CD14-positive monocyte (primary cell): ENCODE results near the gene GALNT18. TPM values are rescaled to one million over a fixed set of nuclear protein-coding genes. Genes with fewer than 3 reads are reported as not detected.

ENCODE experiments used
- DNase-seq, 3 donors: peaks; one replicate each; pipeline ENCODE4 v3.0.0-alpha.2; 2011 to 2022
- H2AFZ ChIP-seq: 2 replicates; pipeline ENCODE4 v1.6.0; 2012; ENCODE audit warnings: mild to moderate bottlenecking, low read depth, low read length, inconsistent platforms; ENCODE audit not compliant: insufficient read depth, poor library complexity, severe bottlenecking
- H3K27ac ChIP-seq, 2 donors: 1 replicate in 1 of 2; 2 replicates in 1 of 2; pipeline ENCODE4 v1.5.1; 2012 to 2013; ENCODE audit warnings: low read length in 2 of 2, control low read depth in 1 of 2, inconsistent platforms in 1 of 2, low read depth in 1 of 2, mild to moderate bottlenecking in 1 of 2
- H3K27me3 ChIP-seq, 2 donors: one replicate each; pipeline versions ENCODE4 v1.6.0 to v1.6.1; 2011 to 2013; ENCODE audit warnings: low read length in 2 of 2; ENCODE audit not compliant: control insufficient read depth in 2 of 2, insufficient read depth in 2 of 2
- H3K36me3 ChIP-seq, 2 donors: replicated peaks in 1 of 2; 1 replicate in 1 of 2; 2 replicates in 1 of 2; pipeline versions ENCODE4 v1.5.1 to v1.6.1; 2012 to 2013; ENCODE audit warnings: low read length in 2 of 2, control low read depth in 1 of 2, inconsistent platforms in 1 of 2, mild to moderate bottlenecking in 1 of 2; ENCODE audit not compliant: insufficient read depth in 2 of 2, control insufficient read depth in 1 of 2
- H3K4me1 ChIP-seq, 2 donors: 1 replicate in 1 of 2; 2 replicates in 1 of 2; pipeline versions ENCODE4 v1.5.1 to v1.6.1; 2012 to 2013; ENCODE audit warnings: low read length in 2 of 2, control low read depth in 1 of 2, inconsistent platforms in 1 of 2, mild to moderate bottlenecking in 1 of 2, moderate library complexity in 1 of 2; ENCODE audit not compliant: insufficient read depth in 2 of 2, control insufficient read depth in 1 of 2
- H3K4me2 ChIP-seq: replicated peaks from 2 replicates; pipeline ENCODE3; 2012; ENCODE audit warnings: low read length, moderate library complexity, mild to moderate bottlenecking; ENCODE audit not compliant: poor library complexity, severe bottlenecking; ENCODE audit errors: extremely low read depth
- H3K4me3 ChIP-seq, 3 experiments: fragments of 200-600 bp in 1 of 3; sonication (generic) in 1 of 3; replicated peaks in 1 of 3; 1 replicate in 2 of 3; 2 replicates in 1 of 3; pipeline ENCODE4 v1.5.1; 2011 to 2013; ENCODE audit warnings: low read length in 3 of 3, mild to moderate bottlenecking in 3 of 3, control low read depth in 2 of 3, low read depth in 2 of 3, inconsistent platforms in 1 of 3, moderate library complexity in 1 of 3
- H3K79me2 ChIP-seq: 2 replicates; pipeline ENCODE4 v1.6.0; 2012; ENCODE audit warnings: mild to moderate bottlenecking, control low read depth, inconsistent platforms, low read length, moderate library complexity; ENCODE audit not compliant: insufficient read depth
- H3K9ac ChIP-seq: 2 replicates; pipeline ENCODE4 v1.6.0; 2017; ENCODE audit warnings: low read length, mild to moderate bottlenecking; ENCODE audit not compliant: insufficient read depth, poor library complexity, severe bottlenecking
- H3K9me3 ChIP-seq, 2 donors: replicated peaks in 1 of 2; 1 replicate in 1 of 2; 2 replicates in 1 of 2; pipeline versions ENCODE4 v1.5.1 to v1.6.1; 2012 to 2013; ENCODE audit warnings: low read length in 2 of 2, control low read depth in 1 of 2; ENCODE audit not compliant: control insufficient read depth in 1 of 2, insufficient read depth in 1 of 2
- H4K20me1 ChIP-seq: 2 replicates; pipeline ENCODE4 v1.6.0; 2012; ENCODE audit warnings: mild to moderate bottlenecking, low read length, control low read depth, moderate library complexity; ENCODE audit not compliant: insufficient read depth
- H3K27ac Mint-ChIP-seq, 7 donors: one replicate each; pipeline ENCODE4 v1.8.0; 2020; ENCODE audit warnings: mild to moderate bottlenecking in 7 of 7, mixed read lengths in 7 of 7, moderate library complexity in 6 of 7, inconsistent platforms in 2 of 7
- H3K27me3 Mint-ChIP-seq, 3 donors: one replicate each; pipeline ENCODE4 v1.8.0; 2021 to 2022; ENCODE audit warnings: low read depth in 3 of 3, mild to moderate bottlenecking in 3 of 3, mixed read lengths in 3 of 3, moderate library complexity in 3 of 3, inconsistent platforms in 1 of 3
- H3K36me3 Mint-ChIP-seq, 2 donors: one replicate each; pipeline ENCODE4 v1.8.0; 2020; ENCODE audit warnings: mixed read lengths in 2 of 2, inconsistent platforms in 1 of 2, mild to moderate bottlenecking in 1 of 2
- H3K4me1 Mint-ChIP-seq: one replicate; pipeline ENCODE4 v1.8.0; 2020; ENCODE audit warnings: mild to moderate bottlenecking, mixed read lengths
- H3K4me3 Mint-ChIP-seq, 2 donors: one replicate each; pipeline ENCODE4 v1.8.0; 2020; ENCODE audit warnings: mild to moderate bottlenecking in 2 of 2, mixed read lengths in 2 of 2, moderate library complexity in 1 of 2
- H3K9me3 Mint-ChIP-seq, 7 donors: one replicate each; pipeline ENCODE4 v1.8.0; 2020 to 2022; ENCODE audit warnings: mixed read lengths in 7 of 7, mild to moderate bottlenecking in 6 of 7, moderate library complexity in 6 of 7, inconsistent platforms in 2 of 7
- WGBS: methylation state at CpG from one replicate; pipeline ENCODE4 v1.1.5; 2013; ENCODE audit warnings: missing lambda C conversion rate; ENCODE audit not compliant: insufficient coverage; 5-methylcytosine and 5-hydroxymethylcytosine counted together
- intact Hi-C, 2 donors: fragments of 100-400 bp; cut with micrococcal nuclease; formaldehyde crosslinking; loops; one replicate each; pipeline versions ENCODE4 v1.15.0 to v1.15.1; 2023
- polyA plus RNA-seq, 3 donors: library from polyadenylated mRNA; depleted of rRNA in 1 of 3; unstranded in 2 of 3; stranded (reverse) in 1 of 3; fragments of 300-500 nt in 2 of 3; fragments of >200 nt in 1 of 3; fragmentation: Illumina TruSeq in 2 of 3; gene quantifications; 1 replicate in 2 of 3; 2 replicates in 1 of 3; pipeline ENCODE4 v1.2.3, GENCODE V29; 2012 to 2021
- TF ChIP-seq, protein P1 (sequence below): fragments of 200-600 bp; IDR thresholded peaks from one replicate; pipeline ENCODE4 v1.8.0; 2022; ENCODE audit warnings: antibody characterized with exemption, mild to moderate bottlenecking

Gene GALNT18
- polyA plus RNA-seq, 3 donors = not detected

- Histone ChIP-seq H3K4me3 (no peak overlapping the region), H4K20me1 (no peaks in the 10 kb centered on the region), H3K9ac (no peak overlapping the region), H3K27me3 (peaks cover 0 to 3% of the 10 kb centered on the region in 2 donors), H3K4me2 (no peak overlapping the region), H3K9me3 (no peaks in the 10 kb centered on the region), H3K79me2 (no peaks in the 10 kb centered on the region), H3K36me3 (no peaks in the 10 kb centered on the region), H2AFZ (no peak overlapping the region), H3K27ac (no peak overlapping the region), H3K4me1 (no peaks in the 10 kb centered on the region)
- intact Hi-C loops = no loop called here
- peaks cover 0 to 2% (median 0%) of the 10 kb centered on the region in 7 donors for H3K9me3 Mint-ChIP-seq
- no peaks in the 10 kb centered on the region for H3K36me3 Mint-ChIP-seq
- no peak overlapping the region for H3K4me3 Mint-ChIP-seq
- no peaks in the 10 kb centered on the region for H3K4me1 Mint-ChIP-seq
- H3K27ac Mint-ChIP-seq = no peak overlapping the region
- WGBS = 87% methylated on average over 6 of the region's 6 CpGs
- peaks cover 9 to 18% (median 17%) of the 10 kb centered on the region in 3 donors for H3K27me3 Mint-ChIP-seq
- TF ChIP-seq, protein P1, sequence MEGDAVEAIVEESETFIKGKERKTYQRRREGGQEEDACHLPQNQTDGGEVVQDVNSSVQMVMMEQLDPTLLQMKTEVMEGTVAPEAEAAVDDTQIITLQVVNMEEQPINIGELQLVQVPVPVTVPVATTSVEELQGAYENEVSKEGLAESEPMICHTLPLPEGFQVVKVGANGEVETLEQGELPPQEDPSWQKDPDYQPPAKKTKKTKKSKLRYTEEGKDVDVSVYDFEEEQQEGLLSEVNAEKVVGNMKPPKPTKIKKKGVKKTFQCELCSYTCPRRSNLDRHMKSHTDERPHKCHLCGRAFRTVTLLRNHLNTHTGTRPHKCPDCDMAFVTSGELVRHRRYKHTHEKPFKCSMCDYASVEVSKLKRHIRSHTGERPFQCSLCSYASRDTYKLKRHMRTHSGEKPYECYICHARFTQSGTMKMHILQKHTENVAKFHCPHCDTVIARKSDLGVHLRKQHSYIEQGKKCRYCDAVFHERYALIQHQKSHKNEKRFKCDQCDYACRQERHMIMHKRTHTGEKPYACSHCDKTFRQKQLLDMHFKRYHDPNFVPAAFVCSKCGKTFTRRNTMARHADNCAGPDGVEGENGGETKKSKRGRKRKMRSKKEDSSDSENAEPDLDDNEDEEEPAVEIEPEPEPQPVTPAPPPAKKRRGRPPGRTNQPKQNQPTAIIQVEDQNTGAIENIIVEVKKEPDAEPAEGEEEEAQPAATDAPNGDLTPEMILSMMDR = no peak
- no peak for DNase-seq
Observed at GRCh38 chr11:11440144-11440543, 181.7 kb downstream of the GALNT18 start.

DNA sequence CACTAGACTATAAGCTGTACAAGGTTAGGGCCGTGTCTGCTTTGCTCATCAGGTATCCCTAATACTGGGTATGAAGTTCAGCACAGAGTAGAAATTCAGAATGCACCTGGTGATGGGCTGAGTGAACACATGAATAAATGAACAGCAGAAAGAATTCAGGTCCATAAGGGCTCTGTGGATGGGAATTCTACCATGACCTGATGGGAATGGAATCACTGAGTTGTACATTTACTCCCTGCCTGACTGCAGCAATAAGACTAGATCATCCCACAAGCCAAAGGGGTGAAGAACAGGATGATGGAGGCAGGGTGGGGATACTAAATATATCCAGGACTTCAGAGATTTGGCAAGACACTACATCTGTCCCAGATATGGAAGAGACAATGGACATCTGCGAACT is 182.2 kb downstream of the GALNT18 start:
- Mint-ChIP-seq H3K4me1 (no peaks in the 10 kb centered on the region), H3K27ac (no peak overlapping the region), H3K9me3 (peaks cover 0 to 2% (median 0%) of the 10 kb centered on the region in 7 donors), H3K27me3 (peaks cover 12 to 20% (median 17%) of the 10 kb centered on the region in 3 donors), H3K36me3 (no peaks in the 10 kb centered on the region), H3K4me3 (no peak overlapping the region)
- Histone ChIP-seq H3K27me3 (peaks cover 0 to 3% of the 10 kb centered on the region in 2 donors), H3K36me3 (no peaks in the 10 kb centered on the region), H3K4me1 (no peaks in the 10 kb centered on the region), H3K4me2 (no peak overlapping the region), H3K9me3 (no peaks in the 10 kb centered on the region), H3K9ac (no peak overlapping the region), H3K4me3 (no peak overlapping the region), H3K27ac (no peak overlapping the region), H3K79me2 (no peaks in the 10 kb centered on the region), H2AFZ (no peak overlapping the region), H4K20me1 (no peaks in the 10 kb centered on the region)
- TF ChIP-seq, protein P1 = no peak
- WGBS = 100% methylated on average over 1 of the region's 2 CpGs
- intact Hi-C loops = no loop called here
- no peak for DNase-seq
